B cell (primary cell): ENCODE measurements around the gene CCNH.

Experiments used
- CTCF ChIP-seq: fragments of 200-600 bp; IDR thresholded peaks from one replicate; pipeline ENCODE4 v1.8.0; 2022; ENCODE audit warnings: antibody characterized with exemption, mild to moderate bottlenecking
- EZH2 ChIP-seq: IDR thresholded peaks from 2 replicates; pipeline ENCODE4 v1.6.1; 2012; ENCODE audit warnings: borderline replicate concordance, low read depth, mild to moderate bottlenecking, moderate library complexity, low read length; ENCODE audit not compliant: insufficient read depth, poor library complexity, severe bottlenecking

DNA sequence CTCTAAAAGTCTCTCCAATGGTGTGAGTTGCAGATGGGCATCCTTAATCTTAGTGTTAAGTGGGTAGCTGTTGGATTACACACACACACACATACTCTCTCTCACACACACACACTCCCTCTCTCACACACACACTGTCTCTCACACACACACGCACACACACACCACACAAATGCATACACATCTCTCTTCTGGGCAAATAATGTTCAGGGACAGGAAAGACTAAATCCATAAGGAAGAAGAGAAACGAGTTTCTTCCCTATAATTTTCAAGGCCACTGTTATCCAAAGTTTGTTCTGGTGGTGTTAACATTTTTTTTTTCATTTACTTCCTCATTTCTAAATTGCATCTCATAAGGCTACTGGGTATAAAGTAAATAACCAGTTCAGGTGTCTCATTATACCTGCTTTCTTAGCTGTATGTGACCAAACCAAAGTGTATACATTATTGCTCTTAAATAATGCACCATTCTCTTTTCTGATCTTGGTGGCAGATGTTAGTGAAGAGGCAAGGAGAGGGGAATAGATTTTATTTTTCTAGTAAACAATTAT is 22.5 kb upstream of the CCNH start:
- TF ChIP-seq CTCF (no peak), EZH2 (no peak)
